Fibroblast of skin of scalp (primary cell): ENCODE results near the gene PRM1.
"Not testable (repeated sequence)": the region's sequence is repeated elsewhere in the genome, so short reads cannot be mapped to it uniquely, and the experiment has no call there.

ENCODE experiments used
- DNase-seq: peaks from one replicate; pipeline ENCODE4 v3.0.0-alpha.2; 2013

The PRM1 gene

GRCh38 chr16:11313493-11314308 lies 32.6 kb upstream of the PRM1 start:
- DNase-seq: no peak

GRCh38 chr16:11312718-11313492 lies 31.8 kb upstream of the PRM1 start:
- peak; percentile 66 for DNase-seq

- DNase-seq: no peak
Measured at GRCh38 chr16:11310997-11311561, 29.9 kb upstream of the PRM1 start.

- DNase-seq: no peak
Measured at GRCh38 chr16:11310634-11310977, 29.5 kb upstream of the PRM1 start.

- peak; percentile 40 for DNase-seq
Measured at GRCh38 chr16:11309895-11310633, 28.9 kb upstream of the PRM1 start.

- no peak for DNase-seq
Measured at GRCh38 chr16:11308493-11309283, 27.6 kb upstream of the PRM1 start.

GRCh38 chr16:11307639-11308492 lies 26.7 kb upstream of the PRM1 start:
- no peak for DNase-seq

- no peak for DNase-seq
Measured at GRCh38 chr16:11306997-11307638, 26.0 kb upstream of the PRM1 start.

- no peak for DNase-seq
Measured at GRCh38 chr16:11306381-11306780, 25.3 kb upstream of the PRM1 start.

GRCh38 chr16:11303405-11304138 lies 22.4 kb upstream of the PRM1 start:
- DNase-seq: no peak

- no peak for DNase-seq
Measured at GRCh38 chr16:11302977-11303376, 21.8 kb upstream of the PRM1 start.

GRCh38 chr16:11301645-11302501 lies 20.7 kb upstream of the PRM1 start:
- no peak for DNase-seq

GRCh38 chr16:11300560-11300892 lies 19.4 kb upstream of the PRM1 start:
- DNase-seq: no peak

GRCh38 chr16:11299865-11300559 lies 18.9 kb upstream of the PRM1 start:
- no peak for DNase-seq

GRCh38 chr16:11298950-11299547 lies 17.9 kb upstream of the PRM1 start:
- DNase-seq: not testable (repeated sequence)

- DNase-seq: no peak
Measured at GRCh38 chr16:11298143-11298900, 17.2 kb upstream of the PRM1 start.

- peak; percentile 62 for DNase-seq
Measured at GRCh38 chr16:11297492-11298142, 16.5 kb upstream of the PRM1 start.
